Posterior vena cava (tissue), 2 donors: Measurements from ENCODE around the gene TOMM40L. TPM values are rescaled to one million over a fixed set of nuclear protein-coding genes. Genes with fewer than 3 reads are reported as not detected.
A peak's percentile ranks its signal among the peaks of the same experiment; 100 is the strongest.

Experiments
- DNase-seq: peaks from one replicate; pipeline ENCODE4 v3.0.0-alpha.2; 2020; ENCODE audit warnings: low spot score
- intact Hi-C, 2 donors: fragments of 100-400 bp; cut with DNase I; formaldehyde crosslinking; loops; one replicate each; pipeline versions ENCODE4 v1.14.1 to v1.14.2; 2022 to 2023
- long read RNA-seq, 2 donors: library from polyadenylated mRNA; unstranded; transcript quantifications; one replicate each; pipeline ENCODE4 v2.0.0, GENCODE V29; 2020 to 2021
- total RNA-seq, 2 donors: library from RNA; stranded (reverse); fragmentation: NEBNext Ultra II Directional; extraction: Animal tissue kit (Norgen Biotek cat#: 25700); gene quantifications; one replicate each; pipeline ENCODE4 v1.2.1, GENCODE V29; 2021
- donor health status: DM: yes; HTN: yes; CAD: no.
- donor health status: DM: yes; HTN: yes; CAD: no.

The TOMM40L gene
- 10 to 100 TPM; 13.4 to 15.0 TPM for total RNA-seq
- long read RNA-seq, donor 1, partial matches to known transcripts, result 0 of 5 reads
- long read RNA-seq, donor 1, other reads (novel, unspliced or antisense), result 1 of 5 reads
- long read RNA-seq, donor 2, transcript TOMM40L-202 (10 exons, 2,708 nt), result major isoform, 5 of 24 reads
- long read RNA-seq, donor 2, partial matches to known transcripts, result 7 of 24 reads
- long read RNA-seq, donor 2, other reads (novel, unspliced or antisense), result 10 of 24 reads

GRCh38 chr1:161225534-161226319 lies at the start of gene TOMM40L:
TOMM40L (plus strand) TSS chr1:161226060; CDS start chr1:161226490, 430 bp downstream.
- peak; percentile 94 for DNase-seq
- intact Hi-C loops, result loop anchor here (2.0 to 10.0 kb wide), 3 partner anchors 65 to 159 kb away; no protein-coding TSS in a partner anchor

- DNase-seq, result peak; percentile 54
- intact Hi-C loops, result no loop called here
Measured at GRCh38 chr1:161176468-161177111, 49.3 kb upstream of the TOMM40L start.

DNA sequence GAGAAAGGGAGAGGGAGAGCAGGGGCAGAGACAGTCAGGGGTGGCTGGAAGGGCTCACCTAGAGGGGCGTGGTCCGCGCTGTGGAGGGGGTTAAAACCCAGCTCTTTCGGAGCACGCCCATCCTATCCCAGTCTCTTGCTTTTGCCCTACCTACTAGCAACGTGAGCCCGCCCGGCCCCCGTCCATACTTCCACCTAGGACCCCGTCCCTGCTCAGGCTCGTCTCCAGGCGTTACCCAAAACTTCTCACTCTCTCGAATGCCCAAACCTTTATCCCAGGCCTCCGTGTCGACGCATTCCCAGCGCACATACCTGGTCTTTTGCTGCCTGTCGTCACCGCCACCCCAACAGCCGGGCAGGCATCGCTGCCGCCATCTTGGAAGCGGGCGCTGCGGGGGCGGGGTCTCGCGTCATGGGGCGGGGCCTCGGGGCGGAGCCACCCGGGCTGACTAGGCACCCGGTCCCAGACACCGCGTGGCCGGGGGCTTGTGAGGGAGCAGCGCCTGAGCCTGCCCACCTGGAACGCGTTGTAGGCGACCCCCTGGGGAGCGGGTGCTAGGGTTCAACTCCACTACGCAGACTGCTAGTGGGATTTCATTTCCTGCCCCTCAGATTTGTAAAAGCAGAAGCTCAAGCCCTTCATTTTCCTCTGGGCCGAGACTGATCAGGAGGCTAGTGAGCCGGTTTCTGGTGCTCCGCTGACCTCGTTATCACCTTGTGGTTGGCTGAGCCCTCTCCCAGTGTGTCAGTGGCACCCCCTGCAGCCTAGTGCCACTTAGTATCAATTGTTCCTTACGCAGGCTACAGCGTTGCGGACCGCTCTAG lies 48.5 kb upstream of the TOMM40L start, which contains the start of gene B4GALT3:
TSS of gene B4GALT3 (minus strand) at position 396 of the 824 bp plus-strand sequence. CDS start 1,447 bp downstream, outside the sequence.
- intact Hi-C loops, result no loop called here
- DNase-seq, result peak; percentile 96

DNA sequence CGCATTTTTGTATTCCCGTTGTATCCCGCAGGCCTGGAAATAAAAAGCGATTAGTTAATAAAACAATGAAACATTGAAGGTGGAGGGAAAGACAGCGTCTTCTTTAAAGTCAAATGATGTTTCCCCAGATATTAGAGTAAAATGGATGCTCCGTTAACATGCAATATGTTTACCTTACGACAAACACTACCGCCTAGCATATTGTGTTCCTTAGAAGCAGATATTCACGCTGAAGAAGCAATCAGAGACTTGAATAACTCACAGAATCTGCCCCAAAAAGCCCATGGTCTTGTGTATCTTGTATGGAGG lies 48.0 kb upstream of the TOMM40L start:
- intact Hi-C loops, result no loop called here
- DNase-seq, result no peak

GRCh38 chr1:161179698-161180097 lies 46.2 kb upstream of the TOMM40L start:
- no peak for DNase-seq
- intact Hi-C loops, result no loop called here

- intact Hi-C loops, result no loop called here
- no peak for DNase-seq
Measured at GRCh38 chr1:161180639-161181038, 45.2 kb upstream of the TOMM40L start.

GRCh38 chr1:161182214-161182613 lies 43.6 kb upstream of the TOMM40L start:
- intact Hi-C loops, result no loop called here
- peak; percentile 31 for DNase-seq

- DNase-seq, result peak; percentile 90
- intact Hi-C loops, result no loop called here
Measured at GRCh38 chr1:161185282-161185682, 40.6 kb upstream of the TOMM40L start.

DNA sequence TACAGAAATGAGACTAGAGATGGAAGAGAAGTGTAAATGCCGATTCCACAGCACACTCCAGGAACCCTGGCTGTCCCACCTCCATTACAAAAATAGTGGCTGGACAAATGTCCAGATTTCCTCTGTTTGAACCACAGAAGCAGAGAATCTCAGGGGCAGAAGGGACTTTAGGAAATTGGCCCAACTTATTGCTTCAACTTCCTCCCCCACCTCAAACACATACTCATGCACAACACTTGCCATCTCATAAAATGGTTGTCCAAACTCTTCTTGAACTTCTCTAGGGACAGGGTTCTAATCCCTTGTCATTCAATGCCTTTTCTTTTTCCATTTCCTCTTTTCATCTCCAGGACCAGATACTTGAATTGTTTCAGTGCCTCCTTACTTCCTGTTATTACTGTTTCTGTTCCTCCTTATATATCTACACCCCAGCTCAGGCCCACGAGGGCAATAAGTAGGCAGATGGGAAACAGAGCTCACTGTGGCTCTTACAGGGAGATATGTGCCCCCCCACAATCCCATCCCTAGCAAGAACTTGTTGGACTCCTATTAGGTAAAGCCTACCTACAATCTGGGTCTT lies 40.0 kb upstream of the TOMM40L start:
- intact Hi-C loops, result no loop called here
- DNase-seq, result peak; percentile 15

GRCh38 chr1:161187311-161187710 lies 38.5 kb upstream of the TOMM40L start:
- intact Hi-C loops, result no loop called here
- peak; percentile 50 for DNase-seq

- no peak for DNase-seq
- intact Hi-C loops, result no loop called here
Measured at GRCh38 chr1:161188381-161188780, 37.5 kb upstream of the TOMM40L start.

GRCh38 chr1:161189036-161189435 lies 36.8 kb upstream of the TOMM40L start:
- intact Hi-C loops, result no loop called here
- peak; percentile 52 for DNase-seq

DNA sequence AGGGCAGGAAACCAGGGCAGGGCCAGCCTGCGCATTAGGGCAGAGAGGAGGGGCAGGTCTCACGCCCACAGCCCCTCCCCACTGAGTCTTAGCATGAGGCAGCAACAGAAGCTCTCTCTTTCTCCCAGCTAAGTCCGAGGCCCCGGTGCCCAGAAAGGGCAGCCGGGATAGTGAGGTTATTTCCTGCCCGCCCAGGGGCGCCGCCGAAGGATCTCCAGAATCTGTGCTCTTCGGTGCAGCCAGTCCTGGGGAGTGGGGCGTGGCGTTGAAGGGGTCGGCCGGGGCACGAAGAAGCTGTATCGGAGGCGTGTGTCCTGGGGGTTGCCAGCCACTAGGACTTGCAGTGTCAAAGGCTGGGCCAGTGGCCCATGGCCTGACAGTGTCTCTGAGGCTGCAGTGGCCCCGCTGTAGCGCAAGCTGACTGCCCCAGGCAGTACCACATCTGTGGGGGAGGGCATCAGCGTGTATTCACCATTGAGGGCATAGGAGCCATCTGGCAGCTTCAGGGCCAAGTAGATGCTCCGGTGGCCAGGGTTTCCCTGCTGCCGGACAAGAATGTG lies 34.8 kb upstream of the TOMM40L start:
- intact Hi-C loops, result loop anchor here (5.0 to 10.0 kb wide), 2 partner anchors 194 to 776 kb away; no protein-coding TSS in a partner anchor
- peak; percentile 73 for DNase-seq

GRCh38 chr1:161191971-161192370 lies 33.9 kb upstream of the TOMM40L start:
- DNase-seq, result peak; percentile 59
- intact Hi-C loops, result loop anchor here (5.0 to 10.0 kb wide), 2 partner anchors 193 to 775 kb away; no protein-coding TSS in a partner anchor

- peak; percentile 84 for DNase-seq
- intact Hi-C loops, result loop anchor here (5.0 to 10.0 kb wide), 2 partner anchors 192 to 775 kb away; no protein-coding TSS in a partner anchor
Measured at GRCh38 chr1:161192476-161193465, 33.1 kb upstream of the TOMM40L start.

GRCh38 chr1:161193561-161194235 lies 32.2 kb upstream of the TOMM40L start:
- DNase-seq, result peak; percentile 84
- intact Hi-C loops, result loop anchor here (5.0 to 10.0 kb wide), 2 partner anchors 191 to 774 kb away; no protein-coding TSS in a partner anchor

GRCh38 chr1:161195171-161195570 lies 30.7 kb upstream of the TOMM40L start:
- peak; percentile 15 for DNase-seq
- intact Hi-C loops, result loop anchor here in 1 of 2 donors (10.0 kb wide), 1 partner anchor 190 kb away; no protein-coding TSS in a partner anchor
